Endothelial cell (in vitro differentiated cells): Measurements from ENCODE around the gene DDIT4. TPM values are rescaled to one million over a fixed set of nuclear protein-coding genes. Genes with fewer than 3 reads are reported as not detected.

Experiments
- DNase-seq: peaks from one replicate; pipeline ENCODE4 v3.0.0; 2021; ENCODE audit warnings: low spot score
- H3K27ac Mint-ChIP-seq: one replicate; pipeline ENCODE4 v1.8.0; 2021; ENCODE audit warnings: mixed read lengths, inconsistent platforms; ENCODE audit not compliant: unreplicated experiment
- H3K27me3 Mint-ChIP-seq: one replicate; pipeline ENCODE4 v1.8.0; 2021; ENCODE audit warnings: mild to moderate bottlenecking, moderate library complexity, mixed read lengths, inconsistent platforms; ENCODE audit not compliant: unreplicated experiment
- H3K36me3 Mint-ChIP-seq: one replicate; pipeline ENCODE4 v1.8.0; 2021; ENCODE audit warnings: mild to moderate bottlenecking, low read depth, mixed read lengths, inconsistent platforms; ENCODE audit not compliant: unreplicated experiment
- H3K4me1 Mint-ChIP-seq: one replicate; pipeline ENCODE4 v1.8.0; 2021; ENCODE audit warnings: mild to moderate bottlenecking, mixed read lengths, inconsistent platforms; ENCODE audit not compliant: unreplicated experiment
- H3K4me3 Mint-ChIP-seq: one replicate; pipeline ENCODE4 v1.8.0; 2021; ENCODE audit warnings: mild to moderate bottlenecking, mixed read lengths, inconsistent platforms; ENCODE audit not compliant: unreplicated experiment
- H3K9me3 Mint-ChIP-seq: one replicate; pipeline ENCODE4 v1.8.0; 2021; ENCODE audit warnings: mixed read lengths, inconsistent platforms; ENCODE audit not compliant: unreplicated experiment
- CTCF ChIP-seq: fragments of 200-600 bp; sonication (generic); IDR thresholded peaks from one replicate; pipeline ENCODE4 v1.5.0; 2021; ENCODE audit warnings: antibody characterized with exemption; ENCODE audit not compliant: unreplicated experiment
- total RNA-seq: library from RNA; stranded (reverse); fragmentation: NEBNext Ultra II Directional; extraction: Animal tissue kit (Norgen Biotek cat#: 25700); gene quantifications from one replicate; pipeline ENCODE4 v1.2.1, GENCODE V29; 2021; ENCODE audit not compliant: unreplicated experiment

The DDIT4 gene
- total RNA-seq, 1 donor from 2014 or later, result 32.4 TPM

GRCh38 chr10:72275351-72276012 is 1.8 kb downstream of the DDIT4 start:
- Mint-ChIP-seq H3K9me3 (no peaks in the 10 kb centered on the region), H3K36me3 (peaks cover 8% of the 10 kb centered on the region), H3K27ac (no peak overlapping the region), H3K4me1 (peaks cover 34% of the 10 kb centered on the region), H3K4me3 (peak overlapping the region; percentile 92), H3K27me3 (peaks cover 9% of the 10 kb centered on the region)
- TF ChIP-seq CTCF, result no peak
- no peak for DNase-seq

- no peak for DNase-seq
- H3K4me3 Mint-ChIP-seq, result no peak overlapping the region
- H3K27me3 Mint-ChIP-seq, result peaks cover 8% of the 10 kb centered on the region
- no peak for TF ChIP-seq CTCF
- peaks cover 8% of the 10 kb centered on the region for H3K36me3 Mint-ChIP-seq
- no peaks in the 10 kb centered on the region for H3K9me3 Mint-ChIP-seq
- H3K27ac Mint-ChIP-seq, result no peak overlapping the region
- H3K4me1 Mint-ChIP-seq, result peaks cover 34% of the 10 kb centered on the region
These were observed 2.3 kb downstream of the DDIT4 start for GRCh38 chr10:72276013-72276387.

- H3K4me3 Mint-ChIP-seq, result peak overlapping the region; percentile 56
- H3K27me3 Mint-ChIP-seq, result peaks cover 8% of the 10 kb centered on the region
- peaks cover 8% of the 10 kb centered on the region for H3K36me3 Mint-ChIP-seq
- TF ChIP-seq CTCF, result no peak
- H3K9me3 Mint-ChIP-seq, result no peaks in the 10 kb centered on the region
- DNase-seq, result no peak
- no peak overlapping the region for H3K27ac Mint-ChIP-seq
- H3K4me1 Mint-ChIP-seq, result peaks cover 34% of the 10 kb centered on the region
These were observed 3.0 kb downstream of the DDIT4 start for GRCh38 chr10:72276421-72277339.

- TF ChIP-seq CTCF, result no peak
- Mint-ChIP-seq H3K4me3 (no peak overlapping the region), H3K27ac (no peak overlapping the region)
These were observed 3.7 kb downstream of the DDIT4 start for GRCh38 chr10:72277340-72277995.

More at GRCh38 chr10:72277340-72277995, 3.7 kb downstream of the DDIT4 start:
- DNase-seq, result no peak
- H3K9me3 Mint-ChIP-seq, result no peaks in the 10 kb centered on the region
- peaks cover 28% of the 10 kb centered on the region for H3K4me1 Mint-ChIP-seq
- peaks cover 8% of the 10 kb centered on the region for H3K27me3 Mint-ChIP-seq
- H3K36me3 Mint-ChIP-seq, result peaks cover 8% of the 10 kb centered on the region
